Spleen (tissue), 11 donors: ENCODE measurements around the gene GPR148. TPM values are rescaled to one million over a fixed set of nuclear protein-coding genes. Genes with fewer than 3 reads are reported as not detected.

Experiments used
- DNase-seq: peaks from one replicate; pipeline ENCODE4 v3.0.0-alpha.2; 2020
- H3K27ac ChIP-seq, 8 donors: fragments of 200-600 bp; sonication (generic) in 7 of 8; 1 replicate in 4 of 8; 2 replicates in 4 of 8; pipeline versions ENCODE4 v1.5.0 to v1.8.0; 2016 to 2021; ENCODE audit warnings: inconsistent platforms in 4 of 8, mild to moderate bottlenecking in 4 of 8, moderate library complexity in 1 of 8
- H3K27me3 ChIP-seq, 7 donors: fragments of 200-600 bp; sonication (generic) in 6 of 7; replicated peaks in 1 of 7; 1 replicate in 4 of 7; 2 replicates in 3 of 7; pipeline versions ENCODE4 v1.5.0 to v1.8.0; 2016 to 2021; ENCODE audit warnings: inconsistent platforms in 3 of 7, mild to moderate bottlenecking in 1 of 7
- H3K36me3 ChIP-seq, 6 donors: fragments of 200-600 bp; sonication (generic) in 5 of 6; 1 replicate in 4 of 6; 2 replicates in 2 of 6; pipeline versions ENCODE4 v1.5.0 to v1.8.0; 2016 to 2021; ENCODE audit warnings: inconsistent platforms in 2 of 6
- H3K4me1 ChIP-seq, 6 donors: fragments of 200-600 bp; sonication (generic) in 5 of 6; 1 replicate in 3 of 6; 2 replicates in 3 of 6; pipeline versions ENCODE4 v1.5.0 to v1.8.0; 2016 to 2021; ENCODE audit warnings: inconsistent platforms in 3 of 6
- H3K4me3 ChIP-seq, 8 donors: fragments of 200-600 bp; sonication (generic) in 7 of 8; 1 replicate in 4 of 8; 2 replicates in 4 of 8; pipeline versions ENCODE4 v1.5.0 to v1.8.0; 2016 to 2021; ENCODE audit warnings: inconsistent platforms in 4 of 8, mild to moderate bottlenecking in 4 of 8, moderate library complexity in 2 of 8
- H3K9me3 ChIP-seq, 8 donors: fragments of 200-600 bp; sonication (generic) in 7 of 8; 1 replicate in 4 of 8; 2 replicates in 4 of 8; pipeline versions ENCODE4 v1.5.0 to v1.8.0; 2016 to 2021; ENCODE audit warnings: inconsistent platforms in 4 of 8
- POLR2A ChIP-seq, 3 donors: fragments of 450-650 bp; IDR thresholded peaks; one replicate each; pipeline ENCODE4 v1.5.1; 2017; ENCODE audit warnings: antibody characterized with exemption in 3 of 3, mild to moderate bottlenecking in 1 of 3
- POLR2AphosphoS5 ChIP-seq, 3 donors: sonication (generic); formaldehyde crosslinking; IDR thresholded peaks; one replicate each; pipeline ENCODE4 v1.5.1; 2017; ENCODE audit warnings: antibody characterized with exemption in 3 of 3
- WGBS, 5 donors: extraction: QIAGEN DNeasy Blood & Tissue Kit in 3 of 5; methylation state at CpG; one replicate each; pipeline versions ENCODE4 v1.1.5 to v1.1.7; 2013 to 2018; 5-methylcytosine and 5-hydroxymethylcytosine counted together
- intact Hi-C: fragments of 100-400 bp; cut with DNase I; formaldehyde crosslinking; loops from one replicate; pipeline ENCODE4 v1.15.0; 2023; ENCODE audit warnings: low total_unique reads
- polyA plus RNA-seq, 3 donors: library from polyadenylated mRNA; stranded (reverse); fragments of 200-250 nt; gene quantifications; one replicate each; pipeline ENCODE4 v1.2.1, GENCODE V29; 2013
- total RNA-seq, 7 donors: library from RNA; depleted of rRNA in 3 of 7; stranded (reverse); fragments of >200 nt in 3 of 7; fragmentation: NEBNext Ultra II Directional in 4 of 7; extraction: Animal tissue kit (Norgen Biotek cat#: 25700) in 4 of 7; gene quantifications; one replicate each; pipeline versions ENCODE4 v1.1.0 to v1.2.1, GENCODE V29; 2016 to 2021
- TF ChIP-seq, protein P1 (sequence below), 11 experiments: fragments of 200-600 bp in 7 of 11; fragments of 450-650 bp in 4 of 11; sonication (generic) in 4 of 11; IDR thresholded peaks in 8 of 11; conservative IDR thresholded peaks in 3 of 11; 1 replicate in 7 of 11; 2 replicates in 4 of 11; pipeline versions ENCODE4 v1.4.0 to v1.8.0; 2016 to 2021; ENCODE audit warnings: antibody characterized with exemption in 11 of 11, inconsistent platforms in 4 of 11, mild to moderate bottlenecking in 1 of 11
- donor health status: healthy with polysubstance abuse.
- donor health status: DM: no; HTN: no; CAD: no; lungs with moderate emphysema.
- donor health status: DM: no; HTN: no; CAD: no.
- donor health status: Bipolar disorder and iron deficiency.
- donor health status: healthy.
- donor health status: DM: no; HTN: no; CAD: no.
- donor health status: DM: yes; HTN: yes; CAD: no.

Gene GPR148
- total and polyA plus RNA-seq, 10 donors, result not detected

DNA sequence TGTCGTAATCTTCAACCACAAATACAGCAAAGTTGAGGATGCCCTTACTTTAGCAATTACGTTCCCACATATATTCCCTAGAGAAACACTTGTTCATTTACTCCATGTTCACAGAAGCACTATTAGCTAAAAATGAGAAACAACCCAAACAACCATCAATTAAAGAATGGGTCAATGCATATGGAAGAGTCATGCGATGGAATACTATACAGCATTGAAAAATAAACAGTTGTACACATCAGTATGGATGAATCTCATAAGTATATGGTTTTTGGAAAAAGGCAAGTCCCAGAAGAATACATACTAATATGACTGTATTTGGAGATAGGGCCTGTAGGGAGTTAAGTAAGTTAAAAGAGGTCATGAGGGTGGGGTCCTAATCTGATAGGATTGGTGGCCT is 6.3 kb downstream of the GPR148 start:
- no peaks in the 10 kb centered on the region for H3K36me3 ChIP-seq
- no peaks in the 10 kb centered on the region for H3K4me1 ChIP-seq
- no peak overlapping the region for H3K27ac ChIP-seq
- DNase-seq, result no peak
- intact Hi-C loops, result no loop called here
- H3K9me3 ChIP-seq, result peaks cover 0 to 13% (median 9%) of the 10 kb centered on the region in 8 donors
- no peak for TF ChIP-seq POLR2AphosphoS5 (IDR thresholded peaks at IDR 0.05)
- peaks cover 0 to 24% (median 0%) of the 10 kb centered on the region in 7 donors for H3K27me3 ChIP-seq
- no peak overlapping the region for H3K4me3 ChIP-seq
- WGBS, 5 donors, result 91 to 98% (median 94%) methylated on average over 3 of the region's 3 CpGs

DNA sequence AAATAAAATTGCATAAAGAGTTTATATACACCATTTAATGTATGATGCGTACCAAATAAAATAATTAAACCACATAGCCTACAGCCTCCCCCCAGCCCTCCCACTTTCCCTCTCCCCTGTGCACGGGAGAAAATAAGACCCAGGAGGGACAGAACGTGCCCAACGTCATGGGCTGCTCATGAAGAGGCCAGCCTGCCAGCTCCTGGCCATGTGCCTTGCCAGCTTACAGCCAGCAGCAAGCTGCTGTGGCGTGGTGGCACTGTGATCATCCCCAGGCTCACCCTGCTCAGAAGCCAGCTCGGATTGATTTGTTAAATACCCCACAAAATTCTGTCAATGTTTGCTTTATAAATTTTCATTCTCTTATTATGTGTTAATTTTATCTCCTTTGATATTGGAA is 7.6 kb downstream of the GPR148 start:
- H3K4me1 ChIP-seq, result no peaks in the 10 kb centered on the region
- TF ChIP-seq POLR2A (IDR thresholded peaks at IDR 0.05), result no peak
- TF ChIP-seq, protein P1, sequence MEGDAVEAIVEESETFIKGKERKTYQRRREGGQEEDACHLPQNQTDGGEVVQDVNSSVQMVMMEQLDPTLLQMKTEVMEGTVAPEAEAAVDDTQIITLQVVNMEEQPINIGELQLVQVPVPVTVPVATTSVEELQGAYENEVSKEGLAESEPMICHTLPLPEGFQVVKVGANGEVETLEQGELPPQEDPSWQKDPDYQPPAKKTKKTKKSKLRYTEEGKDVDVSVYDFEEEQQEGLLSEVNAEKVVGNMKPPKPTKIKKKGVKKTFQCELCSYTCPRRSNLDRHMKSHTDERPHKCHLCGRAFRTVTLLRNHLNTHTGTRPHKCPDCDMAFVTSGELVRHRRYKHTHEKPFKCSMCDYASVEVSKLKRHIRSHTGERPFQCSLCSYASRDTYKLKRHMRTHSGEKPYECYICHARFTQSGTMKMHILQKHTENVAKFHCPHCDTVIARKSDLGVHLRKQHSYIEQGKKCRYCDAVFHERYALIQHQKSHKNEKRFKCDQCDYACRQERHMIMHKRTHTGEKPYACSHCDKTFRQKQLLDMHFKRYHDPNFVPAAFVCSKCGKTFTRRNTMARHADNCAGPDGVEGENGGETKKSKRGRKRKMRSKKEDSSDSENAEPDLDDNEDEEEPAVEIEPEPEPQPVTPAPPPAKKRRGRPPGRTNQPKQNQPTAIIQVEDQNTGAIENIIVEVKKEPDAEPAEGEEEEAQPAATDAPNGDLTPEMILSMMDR (IDR thresholded peaks at IDR 0.05 in 8 of 11, conservative IDR thresholded peaks at IDR 0.05 in 3 of 11), result no peak
- TF ChIP-seq POLR2AphosphoS5 (IDR thresholded peaks at IDR 0.05), result no peak
- H3K9me3 ChIP-seq, result peaks cover 0 to 13% (median 9%) of the 10 kb centered on the region in 8 donors
- WGBS, 5 donors, result 75 to 87% (median 77%) methylated on average over 6 of the region's 6 CpGs
- no peak for DNase-seq
- H3K36me3 ChIP-seq, result no peaks in the 10 kb centered on the region
- H3K27me3 ChIP-seq, result peaks cover 0 to 35% (median 0%) of the 10 kb centered on the region in 7 donors
- intact Hi-C loops, result no loop called here
- no peak overlapping the region for H3K27ac ChIP-seq
- H3K4me3 ChIP-seq, result no peak overlapping the region

DNA sequence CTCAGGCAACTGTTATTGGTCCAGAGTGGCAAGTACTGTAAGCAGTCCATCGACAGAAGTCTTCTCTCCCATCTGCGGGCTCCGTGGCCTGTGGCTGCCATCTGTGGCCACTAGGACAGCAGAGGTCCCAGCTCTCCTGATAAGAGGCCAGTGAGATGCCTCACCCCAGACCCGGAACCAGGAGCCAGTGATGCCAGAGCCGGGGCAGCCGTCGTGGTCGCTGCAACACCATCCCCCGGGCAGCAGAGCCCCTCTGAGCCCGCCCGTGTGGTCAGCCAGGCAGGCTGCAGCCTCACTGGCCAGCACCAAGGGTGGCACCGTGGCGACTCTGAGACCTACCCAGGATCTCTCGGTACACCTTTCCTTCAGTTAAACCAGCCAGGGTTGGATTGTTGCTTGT is 8.7 kb downstream of the GPR148 start:
- no peak for DNase-seq
- WGBS, 5 donors, result 87 to 96% (median 94%) methylated on average over 3 to 14 of the region's 14 CpGs
- no peak overlapping the region for H3K27ac ChIP-seq
- H3K36me3 ChIP-seq, result no peaks in the 10 kb centered on the region
- no peak for TF ChIP-seq POLR2AphosphoS5 (IDR thresholded peaks at IDR 0.05)
- peaks cover 0 to 13% (median 9%) of the 10 kb centered on the region in 8 donors for H3K9me3 ChIP-seq
- H3K4me1 ChIP-seq, result no peaks in the 10 kb centered on the region
- intact Hi-C loops, result no loop called here
- peaks cover 0 to 37% (median 0%) of the 10 kb centered on the region in 7 donors for H3K27me3 ChIP-seq
- no peak overlapping the region for H3K4me3 ChIP-seq

GRCh38 chr2:130740671-130741070 is 11.8 kb downstream of the GPR148 start:
- H3K27ac ChIP-seq, result no peak overlapping the region
- DNase-seq, result no peak
- no peaks in the 10 kb centered on the region for H3K4me1 ChIP-seq
- 73 to 82% (median 77%) methylated on average over 12 of the region's 12 CpGs for WGBS, 5 donors
- H3K4me3 ChIP-seq, result no peak overlapping the region
- no peak for TF ChIP-seq POLR2A (IDR thresholded peaks at IDR 0.05)
- TF ChIP-seq POLR2AphosphoS5 (IDR thresholded peaks at IDR 0.05), result no peak
- TF ChIP-seq, protein P1 (IDR thresholded peaks at IDR 0.05 in 8 of 11, conservative IDR thresholded peaks at IDR 0.05 in 3 of 11), result no peak
- H3K36me3 ChIP-seq, result no peaks in the 10 kb centered on the region
- H3K27me3 ChIP-seq, result peaks cover 0 to 65% (median 7%) of the 10 kb centered on the region in 7 donors
- peaks cover 0 to 8% (median 0%) of the 10 kb centered on the region in 8 donors for H3K9me3 ChIP-seq
- intact Hi-C loops, result no loop called here

DNA sequence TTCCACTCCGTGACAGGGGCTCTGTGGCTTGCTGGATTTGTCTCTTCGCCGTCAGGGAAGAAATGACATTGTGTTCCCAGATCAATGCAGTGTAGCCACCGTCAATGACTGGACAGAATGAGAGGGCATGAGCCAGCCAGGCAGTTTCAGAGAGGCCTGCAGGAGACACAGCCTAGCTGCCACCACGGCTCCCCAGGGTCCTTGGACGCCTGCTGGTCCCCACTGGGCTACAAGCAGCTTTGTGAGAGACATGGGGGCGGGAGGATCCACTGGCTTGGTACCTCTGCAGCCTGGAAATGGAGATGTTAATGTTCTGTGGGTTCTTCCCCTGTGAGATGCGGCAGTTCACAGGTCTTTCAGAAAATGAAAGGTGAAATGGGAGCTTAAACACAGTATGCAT is 14.4 kb downstream of the GPR148 start:
- Histone ChIP-seq H3K27ac (no peak overlapping the region), H3K36me3 (no peaks in the 10 kb centered on the region), H3K4me3 (no peak overlapping the region), H3K27me3 (peaks cover 0 to 50% (median 7%) of the 10 kb centered on the region in 7 donors), H3K9me3 (peaks cover 0 to 8% (median 0%) of the 10 kb centered on the region in 8 donors), H3K4me1 (no peaks in the 10 kb centered on the region)
- WGBS, 5 donors, result 68 to 74% (median 72%) methylated on average over 8 of the region's 8 CpGs
- intact Hi-C loops, result no loop called here
- TF ChIP-seq, protein P1 (IDR thresholded peaks at IDR 0.05 in 8 of 11, conservative IDR thresholded peaks at IDR 0.05 in 3 of 11), result no peak
- TF ChIP-seq POLR2AphosphoS5 (IDR thresholded peaks at IDR 0.05) (no peak), POLR2A (IDR thresholded peaks at IDR 0.05) (no peak)
- DNase-seq, result no peak
